H1 (cell line): ENCODE measurements around the gene GPATCH4. TPM values are rescaled to one million over a fixed set of nuclear protein-coding genes. Genes with fewer than 3 reads are reported as not detected.

Experiments used
- CTCF ChIA-PET: fragments of 300-600 bp; sonication (Branson Sonifier 250); formaldehyde crosslinking; loops from one replicate; lab custom pipeline; 2021; ENCODE audit not compliant: partially characterized antibody; lab: Charles Lee
- POLR2A ChIA-PET: fragments of 300-600 bp; sonication (Branson Sonifier 250); formaldehyde crosslinking; loops from one replicate; lab custom pipeline; 2021; ENCODE audit warnings: inconsistent platforms; ENCODE audit not compliant: partially characterized antibody; lab: Charles Lee
- DNase-seq, 2 experiments: peaks; one replicate each; pipeline versions ENCODE4 v3.0.0 to v3.0.0-alpha.2; 2010 to 2022; ENCODE audit warnings: low spot score in 2 of 2, low read depth in 1 of 2, mixed read lengths in 1 of 2
- FAIRE-seq: peaks from 2 replicates; lab custom pipeline; 2011; peaks lifted over from hg19 to GRCh38; lab: Jason Lieb, UNC
- H2AFZ ChIP-seq: 2 replicates; pipeline ENCODE4 v1.8.1; 2012; ENCODE audit warnings: low read length, inconsistent platforms
- H2AK5ac ChIP-seq: 2 replicates; pipeline ENCODE4 v1.6.1; 2013; ENCODE audit warnings: low read depth, low read length
- H2BK120ac ChIP-seq: replicated peaks from 2 replicates; pipeline ENCODE3; 2013; ENCODE audit warnings: low read depth, low read length, inconsistent platforms
- H2BK12ac ChIP-seq: 2 replicates; pipeline ENCODE4 v1.6.1; 2013; ENCODE audit warnings: low read depth, low read length
- H2BK15ac ChIP-seq: 2 replicates; pipeline ENCODE4 v1.6.1; 2013; ENCODE audit warnings: low read length
- H2BK20ac ChIP-seq: 2 replicates; pipeline ENCODE4 v1.6.1; 2013; ENCODE audit warnings: low read length
- H2BK5ac ChIP-seq: 2 replicates; pipeline ENCODE4 v1.6.1; 2013; ENCODE audit warnings: low read depth, low read length
- H3K14ac ChIP-seq: 2 replicates; pipeline ENCODE4 v1.6.1; 2013; ENCODE audit warnings: inconsistent platforms; ENCODE audit not compliant: insufficient read length
- H3K18ac ChIP-seq: 2 replicates; pipeline ENCODE4 v1.6.1; 2013; ENCODE audit warnings: low read length; ENCODE audit errors: extremely low read depth
- H3K23ac ChIP-seq: 2 replicates; pipeline ENCODE4 v1.6.1; 2013; ENCODE audit warnings: inconsistent platforms; ENCODE audit not compliant: insufficient read length
- H3K23me2 ChIP-seq: 2 replicates; pipeline ENCODE4 v1.6.1; 2013; ENCODE audit warnings: low read depth, low read length
- H3K27ac ChIP-seq: 2 replicates; pipeline ENCODE4 v1.6.1; 2011; ENCODE audit warnings: low read depth, low read length, inconsistent platforms
- H3K27me3 ChIP-seq, 4 experiments: replicated peaks in 1 of 4; 1 replicate in 1 of 4; 2 replicates in 3 of 4; pipeline versions ENCODE4 v1.6.1 to v1.8.1; 2011 to 2013; ENCODE audit warnings: low read length in 3 of 4, mild to moderate bottlenecking in 3 of 4, inconsistent platforms in 2 of 4, mixed read lengths in 2 of 4, moderate library complexity in 1 of 4; ENCODE audit not compliant: control insufficient read depth in 3 of 4, insufficient read depth in 3 of 4; ENCODE audit errors: extremely low read depth in 1 of 4
- H3K36me3 ChIP-seq, 4 experiments: 2 replicates each; pipeline versions ENCODE4 v1.6.1 to v1.8.1; 2011 to 2013; ENCODE audit warnings: mild to moderate bottlenecking in 4 of 4, low read length in 3 of 4, moderate library complexity in 2 of 4, control low read depth in 1 of 4, inconsistent platforms in 1 of 4; ENCODE audit not compliant: insufficient read depth in 4 of 4, control insufficient read depth in 2 of 4
- H3K4ac ChIP-seq: replicated peaks from 2 replicates; pipeline ENCODE3; 2013; ENCODE audit warnings: low read length, low read depth, mixed read lengths, inconsistent platforms; ENCODE audit not compliant: insufficient read length
- H3K4me1 ChIP-seq, 4 experiments: replicated peaks in 1 of 4; 1 replicate in 1 of 4; 2 replicates in 3 of 4; pipeline versions ENCODE4 v1.6.1 to v1.8.1; 2011 to 2013; ENCODE audit warnings: low read length in 3 of 4, inconsistent platforms in 2 of 4, mixed read lengths in 1 of 4; ENCODE audit not compliant: insufficient read depth in 4 of 4, control insufficient read depth in 3 of 4
- H3K4me2 ChIP-seq, 2 experiments: 2 replicates each; pipeline versions ENCODE4 v1.6.1 to v1.8.1; 2011 to 2013; ENCODE audit warnings: low read depth in 2 of 2, low read length in 2 of 2, control low read depth in 1 of 2, inconsistent platforms in 1 of 2, mild to moderate bottlenecking in 1 of 2; ENCODE audit not compliant: insufficient read depth in 1 of 2
- H3K4me3 ChIP-seq, 4 experiments: fragments of 200-600, 300-600 bp in 1 of 4; sonication (generic), shearing (Covaris generic), sonication (Bioruptor Twin) in 1 of 4; 2 replicates each; pipeline versions ENCODE4 v1.5.1 to v1.8.1; 2011 to 2016; ENCODE audit warnings: low read length in 4 of 4, low read depth in 3 of 4, control low read depth in 2 of 4, inconsistent platforms in 2 of 4, mild to moderate bottlenecking in 2 of 4, mixed read lengths in 1 of 4, moderate library complexity in 1 of 4; ENCODE audit not compliant: insufficient read depth in 2 of 4; ENCODE audit errors: extremely low read depth in 1 of 4
- H3K56ac ChIP-seq: replicated peaks from 2 replicates; pipeline ENCODE3; 2013; ENCODE audit warnings: low read depth, mild to moderate bottlenecking, mixed read lengths, low read length, inconsistent platforms; ENCODE audit not compliant: insufficient read length
- H3K79me1 ChIP-seq: 2 replicates; pipeline ENCODE4 v1.6.1; 2013; ENCODE audit warnings: low read depth, low read length, control low read depth
- H3K79me2 ChIP-seq, 2 experiments: 2 replicates each; pipeline versions ENCODE4 v1.6.1 to v1.8.1; 2012 to 2013; ENCODE audit warnings: low read length in 2 of 2, mild to moderate bottlenecking in 2 of 2, inconsistent platforms in 1 of 2; ENCODE audit not compliant: insufficient read depth in 2 of 2, control insufficient read depth in 1 of 2
- H3K9ac ChIP-seq, 4 experiments: replicated peaks in 1 of 4; 1 replicate in 1 of 4; 2 replicates in 3 of 4; pipeline versions ENCODE4 v1.6.1 to v1.8.1; 2011 to 2013; ENCODE audit warnings: low read depth in 3 of 4, low read length in 3 of 4, control low read depth in 2 of 4, mild to moderate bottlenecking in 2 of 4, moderate library complexity in 2 of 4, inconsistent platforms in 1 of 4; ENCODE audit errors: extremely low read depth in 1 of 4
- H3K9me3 ChIP-seq, 2 experiments: 2 replicates each; pipeline versions ENCODE4 v1.6.1 to v1.8.1; 2012 to 2013; ENCODE audit warnings: mild to moderate bottlenecking in 2 of 2, moderate library complexity in 2 of 2, control low read depth in 1 of 2, inconsistent platforms in 1 of 2, low read depth in 1 of 2, low read length in 1 of 2, mixed read lengths in 1 of 2; ENCODE audit not compliant: insufficient read depth in 2 of 2
- H4K20me1 ChIP-seq, 2 experiments: replicated peaks in 1 of 2; 2 replicates each; pipeline versions ENCODE3 to v1.8.1; 2011 to 2013; ENCODE audit warnings: inconsistent platforms in 2 of 2, low read length in 2 of 2, mild to moderate bottlenecking in 1 of 2; ENCODE audit not compliant: insufficient read depth in 2 of 2, control insufficient read depth in 1 of 2
- H4K5ac ChIP-seq: 2 replicates; pipeline ENCODE4 v1.6.1; 2013; ENCODE audit warnings: low read length, low read depth, mixed read lengths, inconsistent platforms; ENCODE audit not compliant: insufficient read length
- H4K8ac ChIP-seq: 2 replicates; pipeline ENCODE4 v1.8.0; 2013; ENCODE audit warnings: mild to moderate bottlenecking, moderate library complexity, low read length, inconsistent platforms; ENCODE audit not compliant: insufficient read depth; ENCODE audit errors: extremely low read depth
- H4K91ac ChIP-seq: replicated peaks from 2 replicates; pipeline ENCODE3; 2013; ENCODE audit warnings: low read length, mixed read lengths, inconsistent platforms; ENCODE audit not compliant: insufficient read length
- CTCF ChIP-seq, 3 experiments: IDR thresholded peaks; 1 replicate in 2 of 3; 2 replicates in 1 of 3; pipeline versions ENCODE4 v1.5.1 to v1.6.1; 2011; ENCODE audit warnings: low read length in 3 of 3, mild to moderate bottlenecking in 3 of 3, inconsistent platforms in 2 of 3, low read depth in 1 of 3, moderate library complexity in 1 of 3; ENCODE audit not compliant: insufficient read depth in 1 of 3; ENCODE audit errors: control extremely low read depth in 1 of 3
- RAD21 ChIP-seq, 2 experiments: IDR thresholded peaks in 1 of 2; conservative IDR thresholded peaks in 1 of 2; 2 replicates each; pipeline ENCODE4 v1.6.1; 2011; ENCODE audit warnings: low read depth in 2 of 2, low read length in 2 of 2, improper control_type of control experiment in 1 of 2, inconsistent platforms in 1 of 2, mild to moderate bottlenecking in 1 of 2, moderate library complexity in 1 of 2
- SIN3A ChIP-seq, 2 experiments: IDR thresholded peaks in 1 of 2; conservative IDR thresholded peaks in 1 of 2; 2 replicates each; pipeline ENCODE4 v1.6.1; 2011 to 2012; ENCODE audit warnings: low read length in 2 of 2, improper control_type of control experiment in 1 of 2, low read depth in 1 of 2, mild to moderate bottlenecking in 1 of 2
- WGBS, 2 experiments: shearing (Covaris generic) in 1 of 2; methylation state at CpG; one replicate each; pipeline versions ENCODE4 v1.1.6 to v1.1.7; 2013 to 2015; ENCODE audit warnings: low lambda C conversion rate in 2 of 2, mixed read lengths in 2 of 2, inconsistent platforms in 1 of 2, low coverage in 1 of 2, missing lambda C conversion rate in 1 of 2; ENCODE audit not compliant: insufficient replicate concordance in 2 of 2, insufficient coverage in 1 of 2, insufficient read length in 1 of 2; ENCODE audit errors: extremely low coverage in 1 of 2, missing lambda C conversion rate in 1 of 2; 5-methylcytosine and 5-hydroxymethylcytosine counted together
- polyA plus RNA-seq, 7 experiments: library from polyadenylated mRNA; depleted of rRNA in 3 of 7; stranded (reverse) in 5 of 7; unstranded in 2 of 7; fragments of >200 nt in 5 of 7; fragments of 200-250 nt in 2 of 7; gene quantifications; 1 replicate in 5 of 7; 2 replicates in 1 of 7; 4 replicates in 1 of 7; pipeline versions ENCODE4 v1.2.1 to v1.2.3, GENCODE V29; 2011 to 2013; ENCODE audit warnings: missing spikeins in 2 of 7, mixed read lengths in 2 of 7
- total RNA-seq: library from RNA; stranded (reverse); fragmentation: NEBNext Ultra II Directional; extraction: Animal tissue kit (Norgen Biotek cat#: 25700); gene quantifications from 2 replicates; pipeline ENCODE4 v1.2.1, GENCODE V29; 2021

The GPATCH4 gene
- total and polyA plus RNA-seq, 2 of the 8 experiments (the other 6 are each of a cell fraction or from before 2014, with no cell fraction given) = 20.5 to 47.9 TPM

- H3K9ac ChIP-seq = 0 out of 7 replicates have a peak overlapping the region, but pooled peaks of 1 of the 4 experiments have one; percentile 12
- no peaks in the 10 kb centered on the region for H3K9me3 ChIP-seq
- POLR2A ChIA-PET = interaction anchor here (1.2 to 4.5 kb wide), 5 partner anchors 13 to 78 kb away, joined by 3 to 15 read pairs (median 5); no protein-coding TSS in a partner anchor
- H2BK20ac ChIP-seq = no peak overlapping the region
- TF ChIP-seq CTCF (IDR thresholded peaks at IDR 0.05; ENCODE audit: control extremely low read depth in 1 of 3, insufficient read depth in 1 of 3, low read depth in 1 of 3, low read length in 3 of 3) (no peak), RAD21 (IDR thresholded peaks at IDR 0.05 in 1 of 2, conservative IDR thresholded peaks at IDR 0.05 in 1 of 2; ENCODE audit: low read depth in 2 of 2, low read length in 2 of 2) (peak in 1 of 2 experiments; percentile 25; a peak in 2 of 4 replicates), SIN3A (conservative IDR thresholded peaks at IDR 0.05 in 1 of 2, IDR thresholded peaks at IDR 0.05 in 1 of 2; ENCODE audit: low read depth in 1 of 2, low read length in 2 of 2) (no peak)
- DNase-seq (no peak), FAIRE-seq (no peak)
- H3K27me3 ChIP-seq = peaks cover 5 to 38% (median 24%) of the 10 kb centered on the region in 4 experiments
- H2BK5ac ChIP-seq = no peak overlapping the region
- no peak overlapping the region for H3K18ac ChIP-seq
- no peak overlapping the region for H2AFZ ChIP-seq
- no peak overlapping the region for H4K5ac ChIP-seq
- H3K4ac ChIP-seq = no peak overlapping the region
- 59% methylated on average over 2 of the region's 2 CpGs; no CpG with 5 or more reads in 1 of the 2 experiments for WGBS, 2 experiments
- no peak overlapping the region for H2BK120ac ChIP-seq
- no peaks in the 10 kb centered on the region for H3K79me2 ChIP-seq
- no peak overlapping the region for H3K4me2 ChIP-seq
- no peak overlapping the region for H3K14ac ChIP-seq
- H3K56ac ChIP-seq = no peak overlapping the region
- CTCF ChIA-PET = interaction anchor here (0.6 to 43.0 kb wide), 16 partner anchors 11 to 236 kb away, joined by 3 to 868 read pairs (median 5); partner anchors contain the start of genes HAPLN2, INSRR, NAXE and NES
- no peak overlapping the region for H3K23ac ChIP-seq
- H4K20me1 ChIP-seq = peaks cover 0 to 4% of the 10 kb centered on the region in 2 experiments
- no peak overlapping the region for H3K27ac ChIP-seq
- no peaks in the 10 kb centered on the region for H3K36me3 ChIP-seq
- H3K4me1 ChIP-seq = peaks cover 0 to 4% (median under 1%) of the 10 kb centered on the region in 4 experiments; a peak in 1 of 7 replicates
- no peak overlapping the region for H4K91ac ChIP-seq
- H2BK12ac ChIP-seq = 0 out of 2 replicates have a peak overlapping the region, but pooled peaks have one; percentile 19
- H4K8ac ChIP-seq = no peak overlapping the region
- no peaks in the 10 kb centered on the region for H3K79me1 ChIP-seq
- H2BK15ac ChIP-seq = no peak overlapping the region
- H2AK5ac ChIP-seq = no peak overlapping the region
- no peak overlapping the region for H3K4me3 ChIP-seq
- H3K23me2 ChIP-seq = peaks cover 3% of the 10 kb centered on the region; the same call in 1 of the 2 replicates
Measured at GRCh38 chr1:156648951-156649350, 47.7 kb upstream of the GPATCH4 start.
